Measurements from ENCODE around the gene COASY.
A peak's percentile ranks its signal among the peaks of the same experiment; 100 is the strongest.

The COASY gene

DNA sequence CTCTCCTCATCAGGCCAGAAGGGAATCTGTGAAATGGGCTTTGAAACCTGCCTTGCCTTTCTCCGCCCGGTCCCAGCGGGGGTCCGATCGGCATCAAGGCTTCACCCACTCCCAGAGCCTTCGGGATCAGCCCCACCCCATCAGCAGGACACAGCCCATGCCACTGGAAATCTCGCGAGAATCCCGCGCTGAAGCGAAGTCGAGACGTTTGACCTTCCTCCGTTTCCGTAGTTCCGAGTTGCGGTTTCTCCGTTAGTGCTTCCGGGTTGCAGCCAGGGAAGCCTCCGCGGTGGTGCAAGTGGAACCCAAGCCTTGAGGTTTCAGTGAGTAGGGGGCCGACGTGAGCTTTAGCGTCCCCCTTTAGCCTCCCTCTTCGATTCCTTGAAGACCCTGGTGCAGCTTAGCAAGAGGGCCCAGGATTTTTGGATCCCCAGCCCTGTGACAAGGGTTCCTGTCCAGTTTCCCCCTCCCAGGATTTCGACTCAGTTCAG is at the start of gene COASY:
Gene COASY (plus strand): TSS at position 252 of the 491 bp plus-strand sequence. CDS start 475 bp downstream, outside the sequence.
- DNase-seq = peak; percentile 97

DNA sequence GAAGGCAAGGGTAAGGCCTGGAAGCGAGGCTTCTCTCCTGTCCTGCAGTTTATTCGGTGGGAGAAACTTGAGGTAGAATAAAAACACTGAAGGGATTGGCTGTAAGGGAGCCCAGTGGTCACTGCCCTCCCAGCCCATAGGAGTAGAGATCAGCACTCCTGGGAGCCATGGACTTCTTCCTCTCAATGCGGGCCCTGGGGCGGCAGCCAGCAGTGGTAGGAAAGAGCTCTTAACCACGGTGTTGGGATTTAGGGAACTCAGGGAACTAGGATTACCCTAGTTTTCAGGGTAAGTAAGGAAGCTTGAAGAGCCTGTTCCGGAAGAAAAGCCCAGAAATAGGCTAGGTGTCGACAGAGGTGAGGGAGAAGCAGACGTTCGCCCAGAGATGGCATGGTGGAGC is 49.7 kb upstream of the COASY start:
- no peak for DNase-seq

DNA sequence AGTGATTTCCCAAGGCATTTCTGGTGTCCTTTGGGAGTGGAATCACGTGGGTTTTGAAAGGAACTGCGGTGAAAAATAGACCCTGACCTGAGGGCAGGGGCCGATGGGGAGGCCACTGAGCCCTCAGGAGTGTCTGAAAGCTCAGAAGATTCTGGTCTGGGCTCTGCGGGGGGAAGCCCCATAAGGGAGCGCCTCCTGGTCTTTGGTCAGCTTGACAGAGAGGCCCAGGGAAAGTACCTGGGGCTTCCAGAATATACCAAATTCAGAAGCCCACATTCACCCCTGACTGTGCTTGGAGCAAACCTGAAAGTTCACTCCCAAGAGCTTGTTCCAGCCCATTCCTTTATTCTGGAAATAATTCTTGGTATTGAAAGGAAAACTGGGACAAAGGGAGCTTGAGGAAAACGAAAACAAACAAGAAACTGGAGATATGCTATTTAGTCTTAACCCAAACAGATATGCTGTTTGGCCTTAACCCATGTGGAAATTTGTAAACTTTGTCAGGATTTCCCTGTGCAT is 49.2 kb upstream of the COASY start:
- DNase-seq = no peak

DNA sequence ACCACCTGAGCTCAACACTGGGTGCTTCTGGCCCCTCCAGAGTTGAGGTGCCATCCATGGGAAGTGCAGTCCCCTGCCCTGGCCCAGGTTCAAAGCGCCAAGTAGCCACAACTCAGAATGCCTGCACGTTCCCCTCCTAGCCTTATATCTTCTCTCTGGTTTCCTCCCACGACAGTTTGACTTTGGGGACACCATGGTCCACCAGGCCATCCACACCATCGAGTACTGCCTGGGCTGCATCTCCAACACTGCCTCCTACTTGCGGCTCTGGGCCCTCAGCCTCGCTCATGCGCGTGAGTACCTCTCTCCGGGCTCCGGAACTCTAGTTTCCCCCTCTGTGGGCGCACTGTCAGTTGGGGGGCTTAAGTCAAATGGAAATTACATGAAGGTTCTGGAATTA is 48.3 kb upstream of the COASY start:
- no peak for DNase-seq

DNA sequence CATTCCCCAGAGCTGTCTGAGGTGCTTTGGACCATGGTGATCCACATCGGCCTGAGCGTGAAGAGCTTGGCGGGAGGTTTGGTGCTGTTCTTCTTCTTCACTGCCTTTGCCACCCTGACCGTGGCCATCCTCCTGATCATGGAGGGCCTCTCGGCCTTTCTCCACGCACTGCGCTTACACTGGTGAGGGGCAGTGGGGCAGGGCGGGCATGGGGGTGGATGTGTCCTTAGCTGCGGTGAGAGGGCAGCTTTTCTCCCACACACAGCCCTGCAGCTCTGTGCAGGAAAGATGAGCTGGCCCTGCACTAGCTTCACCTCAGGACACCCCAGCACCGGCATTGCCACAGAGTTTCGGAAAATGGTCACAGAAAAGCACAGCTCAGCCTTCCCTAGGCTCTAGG is 47.7 kb upstream of the COASY start:
- DNase-seq = no peak

DNA sequence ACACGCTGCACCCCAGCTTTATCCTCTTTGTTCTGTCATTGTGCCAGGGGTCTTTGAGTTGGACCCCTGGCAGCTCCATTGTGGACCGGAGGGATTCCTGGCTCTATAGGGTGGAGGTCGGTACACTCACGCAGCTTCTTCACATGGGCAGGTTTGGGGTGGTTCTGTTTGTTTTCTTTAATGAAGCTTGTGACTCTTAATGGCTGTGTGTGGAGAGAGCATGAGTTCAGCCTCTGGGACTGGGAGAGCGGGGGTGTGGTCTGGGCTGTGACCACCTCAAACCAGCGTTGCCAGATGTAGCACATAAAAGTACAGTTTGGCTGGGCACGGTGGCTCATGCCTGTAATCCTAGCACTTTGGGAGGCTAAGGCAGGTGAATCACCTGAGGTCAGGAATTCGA is 47.1 kb upstream of the COASY start:
- no peak for DNase-seq

DNA sequence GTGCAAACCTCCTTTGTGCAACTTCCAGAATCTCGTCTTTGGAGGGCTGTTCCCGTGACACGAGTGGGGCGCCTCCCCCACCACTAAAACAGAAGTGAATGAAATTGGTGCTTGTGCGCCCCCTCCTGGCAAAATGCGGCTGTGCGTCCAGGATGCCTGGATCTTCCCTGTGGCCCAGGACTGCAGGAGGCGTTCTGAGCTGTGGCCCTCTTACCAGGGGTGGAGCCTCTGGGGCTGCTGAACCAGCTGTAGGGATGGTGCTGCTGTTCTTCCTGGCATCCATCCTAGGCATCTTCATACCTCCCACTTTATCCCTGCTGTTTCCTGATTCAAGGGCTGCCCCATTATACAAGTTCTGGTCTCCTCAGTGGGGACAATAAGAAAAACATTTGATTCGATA is 44.4 kb upstream of the COASY start:
- peak; percentile 82 for DNase-seq

DNA sequence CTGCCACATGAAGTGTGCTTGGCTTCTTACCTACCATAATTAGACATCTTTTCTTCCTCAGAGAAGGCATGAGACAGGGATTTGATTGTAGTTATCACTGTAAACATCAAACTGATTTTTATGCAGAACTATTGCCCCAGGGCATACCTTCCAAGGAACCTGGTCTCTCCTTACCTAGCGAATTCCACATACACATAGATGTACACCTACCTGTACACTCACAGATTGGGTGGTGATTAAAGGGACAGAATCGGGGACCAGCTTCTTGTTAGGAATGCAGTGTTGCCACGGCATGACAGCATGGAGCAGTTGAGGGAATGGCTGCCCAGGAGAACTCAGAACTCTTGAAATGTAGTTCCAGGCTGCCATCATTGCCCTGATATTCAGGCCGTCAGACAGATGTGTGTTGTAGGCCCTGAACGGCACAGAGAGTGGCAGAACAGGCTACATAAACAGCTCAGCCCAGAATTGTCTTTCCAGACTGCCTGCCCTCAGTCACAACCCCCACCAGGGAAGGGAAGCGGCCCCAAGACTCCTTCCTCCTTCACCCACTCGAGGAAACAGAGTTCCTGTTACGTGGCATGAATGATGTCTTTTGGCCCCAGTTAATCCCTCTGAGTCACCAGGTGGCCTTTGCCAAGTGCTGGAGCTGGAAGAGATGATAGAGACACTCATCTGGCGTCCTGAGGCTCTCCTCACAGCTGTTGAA is 43.7 kb upstream of the COASY start:
- no peak for DNase-seq

DNA sequence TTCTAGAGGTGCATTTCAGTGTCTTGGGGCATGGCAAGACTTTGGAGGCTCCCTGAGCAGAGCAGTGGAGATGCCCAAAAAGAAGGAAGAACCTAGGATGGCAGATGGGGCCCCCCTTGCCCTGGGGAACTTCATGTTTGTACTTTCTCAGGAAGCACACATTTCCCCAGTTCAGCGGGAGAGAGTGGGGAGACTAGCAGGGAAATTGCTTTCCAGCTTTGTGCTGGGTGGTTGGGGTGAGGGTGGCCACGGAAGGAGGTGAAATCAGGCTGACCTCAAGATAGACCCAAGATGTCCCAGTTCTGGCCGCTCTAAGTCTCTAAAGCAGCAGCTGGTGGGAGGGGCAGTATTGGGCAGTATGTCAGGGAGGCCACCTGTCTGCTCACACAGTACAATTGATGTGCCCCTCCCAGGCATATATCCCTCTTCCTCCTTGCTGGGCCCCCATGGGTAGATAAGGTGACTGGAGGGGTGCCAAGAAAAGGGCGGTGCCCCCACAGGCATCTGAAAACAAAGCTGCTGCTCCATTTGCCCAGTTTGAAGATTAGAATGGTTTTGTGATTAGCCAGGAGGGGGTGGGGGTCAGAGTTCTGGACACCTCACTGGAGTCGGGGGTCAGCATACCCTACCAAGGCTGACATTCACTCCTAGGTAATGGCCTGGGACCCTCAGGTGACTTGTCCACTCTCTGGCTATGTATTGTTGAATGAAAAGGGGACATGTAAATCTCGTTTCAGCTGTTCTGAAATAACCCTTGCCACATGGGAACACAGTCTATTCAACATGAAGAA is 43.0 kb upstream of the COASY start:
- no peak for DNase-seq

DNA sequence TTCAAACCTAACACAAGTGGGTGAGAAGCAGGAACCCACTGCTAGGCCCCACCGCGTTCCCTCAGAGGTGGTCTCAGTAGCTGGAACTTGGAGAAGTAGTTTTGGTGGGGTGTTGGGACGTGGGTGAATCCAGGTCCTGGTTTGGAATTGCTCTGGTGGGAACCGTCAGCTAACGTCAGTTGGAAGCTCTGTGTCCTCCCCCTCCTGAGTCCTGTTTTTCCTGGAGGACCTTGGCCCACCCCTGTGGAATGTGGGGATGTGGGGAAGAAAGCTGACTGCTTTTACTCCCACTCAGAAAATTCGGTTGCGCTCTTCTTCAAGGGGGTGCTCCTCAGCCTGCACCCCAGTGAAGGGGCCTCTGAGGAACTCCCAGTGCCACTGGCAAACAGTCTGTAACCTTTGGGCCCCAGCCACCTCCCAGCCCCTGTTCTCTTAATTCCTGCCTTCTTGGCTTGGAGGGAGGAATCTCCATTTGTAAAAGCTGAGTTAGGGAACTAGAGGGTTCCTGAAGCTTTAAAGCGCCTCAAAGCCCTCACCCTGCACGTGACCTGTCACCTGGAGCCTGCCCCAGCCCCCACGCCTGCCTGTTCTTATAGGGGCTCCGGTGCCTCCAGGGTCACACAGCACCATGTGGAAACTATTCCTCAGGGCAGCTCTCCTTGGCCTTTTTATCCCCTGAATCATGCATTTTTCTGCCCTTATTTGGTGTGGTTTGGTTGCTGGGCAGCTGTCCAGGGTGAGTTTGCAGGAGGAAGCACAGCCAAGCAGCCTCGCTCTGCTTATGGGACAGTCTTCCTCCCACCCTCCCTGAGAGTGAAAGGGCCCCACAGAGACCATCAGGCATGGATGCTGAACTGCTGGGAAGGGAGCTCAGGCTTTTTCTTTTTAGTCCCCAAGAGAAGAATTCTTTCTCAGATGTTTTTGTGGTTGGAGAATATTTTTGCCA is 42.1 kb upstream of the COASY start:
- no peak for DNase-seq

DNA sequence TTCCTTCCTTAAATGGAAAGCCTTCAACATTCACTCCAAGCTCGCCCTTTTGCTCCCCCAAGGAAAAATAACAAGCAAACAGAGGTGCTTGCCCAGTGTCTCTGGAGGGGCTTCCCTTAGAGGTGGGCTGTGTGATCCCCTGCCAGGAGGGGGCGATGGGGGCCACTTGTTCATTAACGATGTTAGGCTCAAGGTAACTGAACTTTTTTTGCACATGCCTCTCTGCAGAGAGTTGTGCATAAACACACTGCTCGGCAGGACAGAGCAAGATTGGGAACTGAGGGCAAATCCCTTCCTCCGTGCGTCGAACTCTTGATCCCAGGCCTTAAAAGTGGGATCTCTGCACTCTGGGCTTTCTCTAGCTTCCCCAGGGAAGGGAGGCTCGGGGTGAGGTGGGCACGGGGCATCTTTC is 41.4 kb upstream of the COASY start:
- DNase-seq = peak; percentile 35

DNA sequence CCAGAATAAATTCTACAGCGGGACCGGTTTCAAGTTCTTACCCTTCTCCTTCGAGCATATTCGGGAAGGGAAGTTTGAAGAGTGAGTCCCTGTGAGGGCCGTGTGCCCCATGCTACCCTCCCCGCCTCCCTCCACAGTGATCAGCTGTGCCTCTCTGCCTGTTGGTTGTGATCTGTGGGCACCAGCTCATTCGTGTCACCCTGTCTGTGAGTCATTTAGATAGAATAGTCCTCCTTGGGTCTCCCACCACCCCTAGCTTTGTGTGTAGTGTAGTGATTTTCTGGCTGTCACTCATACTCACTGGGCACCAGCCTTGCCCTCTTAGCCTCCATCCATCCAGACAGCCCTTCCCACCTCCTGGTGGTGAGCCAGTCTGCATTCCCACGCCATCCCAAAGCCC is 40.9 kb upstream of the COASY start:
- DNase-seq = peak; percentile 34

DNA sequence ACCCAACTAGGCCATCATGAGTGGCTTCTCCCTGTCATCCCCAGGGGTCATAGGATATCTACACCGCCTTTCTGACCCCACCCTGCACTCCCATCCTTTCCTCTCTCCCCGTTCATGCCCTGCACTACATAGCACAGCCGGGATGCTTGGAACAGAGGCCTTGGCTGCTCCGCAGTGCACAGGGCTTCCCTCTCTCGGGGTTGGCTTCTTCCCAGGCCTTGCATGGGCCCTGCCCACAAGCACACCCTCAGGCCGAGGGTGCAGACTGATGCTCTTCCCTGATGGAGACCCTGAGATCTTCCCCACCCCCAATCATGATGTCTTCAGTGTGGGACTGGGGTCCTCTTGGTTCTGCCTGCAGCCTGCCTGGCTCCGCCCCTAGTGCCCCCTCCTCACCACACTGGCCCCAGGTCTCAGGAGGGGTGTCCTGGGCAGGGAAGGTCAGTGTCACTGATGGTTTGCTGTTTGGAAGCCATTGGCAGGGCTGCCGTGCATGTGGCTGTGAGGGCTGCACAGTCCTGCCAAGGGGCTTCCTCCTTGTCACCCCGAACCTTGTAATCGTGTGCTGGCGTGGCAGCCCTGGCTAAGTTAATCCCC is 40.2 kb upstream of the COASY start:
- no peak for DNase-seq

DNA sequence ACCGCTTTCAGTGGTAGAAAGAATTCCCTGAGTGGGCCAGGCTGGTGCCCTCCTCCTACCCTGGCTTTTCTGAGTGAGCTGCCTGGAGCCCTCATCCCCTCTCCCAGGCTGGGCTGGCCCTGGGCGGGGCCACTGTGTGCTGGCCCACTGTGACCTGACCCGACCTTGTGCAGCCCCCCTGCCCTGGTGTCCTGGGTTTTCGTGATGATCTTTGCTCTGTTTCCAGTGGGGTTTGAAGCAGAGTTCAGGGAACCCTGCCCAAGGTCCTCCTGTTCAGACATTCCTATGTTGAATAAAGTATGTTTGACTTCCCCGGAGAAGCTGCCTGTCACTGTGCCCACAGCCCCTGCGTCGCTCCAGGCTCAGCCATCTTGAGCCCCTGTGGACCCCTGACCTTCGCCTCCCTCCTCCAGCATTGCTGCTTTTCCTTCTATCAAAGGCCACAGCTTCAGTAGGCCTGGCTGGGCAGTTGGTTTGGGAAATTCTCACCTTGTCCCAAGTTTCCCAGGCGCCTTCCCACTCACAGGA is 39.6 kb upstream of the COASY start:
- no peak for DNase-seq

DNA sequence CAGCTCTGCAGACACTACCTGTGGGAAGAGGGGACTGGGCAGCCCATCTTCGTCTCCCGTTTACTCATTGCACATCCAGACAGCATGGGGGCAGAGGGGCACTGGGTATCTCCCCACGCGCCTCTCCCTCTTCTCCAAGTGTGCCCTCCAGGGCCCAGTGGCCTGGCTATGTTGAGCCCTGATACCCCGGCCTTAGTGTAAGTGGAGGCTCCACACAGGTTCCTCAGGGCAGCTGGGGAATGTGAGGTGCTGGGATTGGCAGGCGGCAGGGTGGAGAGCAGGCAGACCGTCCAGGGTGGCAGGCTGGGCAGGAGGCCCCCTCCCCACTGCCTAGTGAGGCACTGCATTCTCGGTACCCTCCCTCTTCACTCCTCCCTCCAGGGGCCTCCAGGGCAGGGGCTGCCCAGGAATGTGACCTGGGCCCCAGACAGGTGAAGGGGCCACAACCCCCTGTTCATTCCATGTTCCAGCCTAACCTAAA is 39.1 kb upstream of the COASY start:
- DNase-seq = no peak

DNA sequence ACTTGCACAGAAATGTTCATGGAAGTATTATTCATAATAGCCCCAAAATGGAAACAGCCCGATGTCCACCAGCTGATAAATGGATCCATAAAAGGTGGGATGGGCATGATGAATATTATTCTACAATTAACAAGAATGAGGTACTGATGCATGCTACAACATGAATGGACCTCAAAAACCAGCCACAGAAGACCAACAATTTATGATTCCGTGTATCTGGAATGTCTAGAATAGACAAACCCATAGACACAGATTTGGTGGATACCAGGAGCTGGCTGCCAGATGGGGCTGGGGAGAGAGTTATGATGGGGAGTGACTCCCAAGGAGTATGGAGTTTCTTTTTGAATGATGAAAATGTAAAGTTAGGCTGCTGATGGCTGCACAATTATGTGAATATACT is 36.7 kb upstream of the COASY start:
- DNase-seq = no peak

DNA sequence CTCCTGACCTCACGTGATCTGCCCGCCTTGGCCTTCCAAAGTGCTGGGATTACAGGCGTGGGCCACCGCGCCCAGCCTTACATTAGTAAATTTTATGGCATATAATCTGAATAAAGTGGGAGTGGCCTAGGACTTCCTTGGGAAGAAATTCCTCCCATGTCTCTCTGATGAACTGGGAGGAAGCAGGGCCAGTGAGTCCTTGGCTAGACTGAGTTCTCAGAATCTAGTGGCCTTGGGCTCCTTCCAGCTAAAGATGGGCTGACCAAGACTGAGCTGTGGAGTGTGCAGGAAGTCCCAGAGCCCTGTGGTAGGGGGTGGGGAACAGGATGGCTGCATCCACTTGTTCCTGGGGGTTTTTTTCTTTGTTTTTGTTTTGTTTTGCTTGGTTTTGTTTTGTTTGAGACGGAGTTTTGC is 35.9 kb upstream of the COASY start:
- DNase-seq = no peak

DNA sequence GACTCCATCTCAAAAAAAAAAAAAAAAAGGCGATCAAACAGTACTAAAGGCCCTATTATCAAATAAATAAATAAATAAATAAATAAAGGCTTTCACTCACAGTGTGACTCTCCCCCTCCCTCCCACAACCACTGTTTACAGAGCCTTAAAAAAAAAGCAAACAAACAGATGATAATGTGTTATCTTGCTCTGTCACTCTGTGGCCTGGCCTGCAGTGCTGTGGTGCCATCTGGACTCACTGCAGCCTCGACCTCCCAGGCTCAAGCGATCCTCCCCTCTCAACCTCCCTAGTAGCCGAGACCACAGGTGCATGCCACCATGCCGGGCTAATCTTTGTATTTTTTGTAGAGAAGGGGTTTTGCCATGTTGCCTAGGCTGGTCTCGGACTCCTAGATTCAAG is 34.0 kb upstream of the COASY start:
- no peak for DNase-seq

DNA sequence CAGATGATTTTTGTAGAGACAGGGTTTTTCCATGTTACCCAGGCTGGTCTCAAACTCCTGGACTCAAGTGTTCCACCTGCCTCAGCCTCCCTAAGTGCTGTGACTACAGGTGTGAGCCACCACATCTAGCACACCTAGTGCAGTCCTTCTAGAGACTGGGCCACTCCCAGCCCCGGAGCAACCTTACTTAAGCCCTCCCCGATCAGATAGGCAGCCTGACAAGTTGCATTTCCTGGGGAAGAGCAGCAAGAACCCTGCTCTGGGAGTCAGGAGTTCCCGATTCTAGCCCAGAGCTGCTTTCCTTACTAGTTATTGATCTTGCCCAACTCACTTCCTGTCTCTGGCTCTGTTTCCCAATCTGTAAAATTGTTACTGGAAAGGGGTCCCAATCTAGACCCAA is 32.9 kb upstream of the COASY start:
- no peak for DNase-seq

DNA sequence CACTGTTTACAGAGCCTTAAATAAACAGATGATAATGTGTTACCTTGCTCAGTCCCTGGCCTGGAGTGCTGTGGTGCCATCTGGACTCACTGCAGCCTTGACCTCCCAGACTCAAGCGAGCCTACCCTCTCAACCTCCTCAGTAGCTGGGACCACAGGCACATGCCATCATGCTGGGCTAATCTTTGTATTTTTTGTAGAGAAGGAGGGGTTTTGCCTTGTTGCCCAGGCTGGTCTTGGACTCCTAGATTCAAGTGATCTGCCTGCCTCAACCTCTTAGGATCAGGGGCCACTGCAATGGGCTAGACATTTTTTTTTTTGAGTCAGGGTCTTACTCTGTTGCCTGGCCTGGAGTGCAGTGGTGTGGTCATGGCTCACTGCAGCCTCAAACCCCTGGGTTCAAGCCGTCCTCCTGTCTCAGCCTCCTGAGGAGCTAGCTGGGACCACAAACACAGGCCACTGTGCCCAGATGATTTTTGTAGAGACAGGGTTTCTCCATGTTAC is 30.9 kb upstream of the COASY start:
- DNase-seq = no peak

DNA sequence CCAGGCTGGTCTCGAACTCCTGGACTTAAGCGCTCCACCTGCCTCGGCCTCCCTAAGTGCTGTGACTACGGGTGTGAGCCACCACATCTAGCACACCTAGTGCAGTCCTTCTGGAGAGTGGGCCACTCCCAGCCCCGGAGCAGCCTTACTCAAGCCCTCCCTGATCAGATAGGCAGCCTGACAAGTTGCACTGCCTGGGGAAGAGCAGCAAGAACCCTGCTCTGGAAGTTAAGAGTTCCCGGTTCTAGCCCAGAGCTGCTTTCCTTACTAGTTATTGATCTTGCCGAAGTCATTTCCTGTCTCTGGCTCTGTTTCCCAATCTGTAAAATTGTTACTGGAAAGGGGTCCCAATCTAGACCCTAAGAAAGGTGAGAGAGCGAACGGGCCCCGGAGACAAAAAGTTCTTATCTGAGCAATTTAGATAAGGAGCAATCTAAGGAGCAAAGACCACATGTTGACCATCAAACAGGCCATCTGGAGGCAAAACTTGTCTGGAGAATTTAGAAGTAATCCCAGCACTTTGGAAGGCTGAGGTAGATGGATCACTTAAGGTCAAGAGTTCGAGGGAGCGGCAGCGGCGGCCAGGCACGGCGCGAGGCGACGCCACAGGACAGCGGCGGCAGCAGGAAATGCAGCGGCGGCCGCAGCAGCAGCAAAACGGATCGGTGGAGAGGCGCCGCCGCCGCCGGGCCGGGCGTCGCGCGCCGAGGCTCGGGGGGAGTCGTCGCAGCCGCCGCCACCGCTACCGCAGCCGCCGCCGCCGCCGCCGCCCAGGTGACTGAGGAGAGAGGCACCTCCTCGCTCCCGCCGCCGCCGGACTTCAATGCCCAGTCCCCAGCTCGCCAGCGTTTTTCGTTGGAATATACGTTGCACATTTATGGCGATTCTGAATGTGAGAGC is 30.2 kb upstream of the COASY start:
- DNase-seq = peak; percentile 56
